H1 (cell line): ENCODE results near the gene ZSCAN22. TPM values are rescaled to one million over a fixed set of nuclear protein-coding genes. Genes with fewer than 3 reads are reported as not detected.

Source experiments
- BRCA1 ChIP-seq: IDR thresholded peaks from 2 replicates; pipeline ENCODE4 v1.6.1; 2012; ENCODE audit warnings: low read depth, low read length, improper control_type of control experiment
- CHD2 ChIP-seq: IDR thresholded peaks from 2 replicates; pipeline ENCODE4 v1.6.1; 2012; ENCODE audit warnings: low read length, improper control_type of control experiment
- EP300 ChIP-seq, 2 experiments: IDR thresholded peaks; 1 replicate in 1 of 2; 2 replicates in 1 of 2; pipeline ENCODE4 v1.6.1; 2011 to 2012; ENCODE audit warnings: low read depth in 2 of 2, low read length in 2 of 2, mild to moderate bottlenecking in 2 of 2, borderline replicate concordance in 1 of 2, inconsistent platforms in 1 of 2, moderate library complexity in 1 of 2
- FOSL1 ChIP-seq: IDR thresholded peaks from 2 replicates; pipeline ENCODE4 v1.6.1; 2011; ENCODE audit warnings: mild to moderate bottlenecking, low read depth, low read length, moderate library complexity; ENCODE audit not compliant: insufficient read depth
- GTF2F1 ChIP-seq: IDR thresholded peaks from 2 replicates; pipeline ENCODE4 v1.6.1; 2012; ENCODE audit warnings: low read depth, low read length, improper control_type of control experiment, borderline replicate concordance
- HDAC2 ChIP-seq, 2 experiments: fragments of 300-600 bp in 1 of 2; sonication (generic) in 1 of 2; IDR thresholded peaks; 2 replicates each; pipeline ENCODE4 v1.6.1; 2011 to 2012; ENCODE audit warnings: low read depth in 2 of 2, low read length in 2 of 2, mild to moderate bottlenecking in 2 of 2, moderate library complexity in 2 of 2, borderline replicate concordance in 1 of 2, inconsistent platforms in 1 of 2
- JUND ChIP-seq: IDR thresholded peaks from 2 replicates; pipeline ENCODE4 v1.6.1; 2011; ENCODE audit warnings: mild to moderate bottlenecking, improper control_type of control experiment, low read length
- KDM1A ChIP-seq: fragments of 200-600, 300-600 bp; sonication (generic); IDR thresholded peaks from 2 replicates; pipeline ENCODE4 v1.7.1; 2016; ENCODE audit warnings: mild to moderate bottlenecking, low read length, borderline replicate concordance
- KDM4A ChIP-seq: IDR thresholded peaks from one replicate; pipeline ENCODE4 v1.7.1; 2012; ENCODE audit warnings: low read depth, mild to moderate bottlenecking, moderate library complexity, low read length, inconsistent platforms; ENCODE audit not compliant: severe bottlenecking
- KDM5A ChIP-seq: fragments of 200-600 bp; IDR thresholded peaks from 2 replicates; pipeline ENCODE4 v1.7.1; 2012; ENCODE audit warnings: mild to moderate bottlenecking, low read length, inconsistent platforms, mixed read lengths
- PHF8 ChIP-seq: fragments of 200-600 bp; sonication (generic); conservative IDR thresholded peaks from 2 replicates; pipeline ENCODE4 v1.7.1; 2012; ENCODE audit warnings: low read depth, mild to moderate bottlenecking, inconsistent platforms, low read length, moderate library complexity
- POLR2A ChIP-seq, 2 experiments: IDR thresholded peaks; 1 replicate in 1 of 2; 2 replicates in 1 of 2; pipeline ENCODE4 v1.6.1; 2011; ENCODE audit warnings: low read depth in 2 of 2, low read length in 2 of 2, mild to moderate bottlenecking in 2 of 2; ENCODE audit errors: control extremely low read depth in 1 of 2
- POLR2AphosphoS5 ChIP-seq: IDR thresholded peaks from 2 replicates; pipeline ENCODE4 v1.6.1; 2011; ENCODE audit warnings: low read depth, low read length
- RNF2 ChIP-seq: fragments of 200-900, 300-1000 bp; sonication (generic); IDR thresholded peaks from 2 replicates; pipeline ENCODE4 v1.7.1; 2016; ENCODE audit warnings: borderline replicate concordance, low read depth, mild to moderate bottlenecking, antibody characterized with exemption, low read length; ENCODE audit not compliant: poor library complexity, severe bottlenecking; ENCODE audit errors: missing control alignments
- SIN3A ChIP-seq, 2 experiments: IDR thresholded peaks in 1 of 2; conservative IDR thresholded peaks in 1 of 2; 2 replicates each; pipeline ENCODE4 v1.6.1; 2011 to 2012; ENCODE audit warnings: low read length in 2 of 2, improper control_type of control experiment in 1 of 2, low read depth in 1 of 2, mild to moderate bottlenecking in 1 of 2
- SRF ChIP-seq: IDR thresholded peaks from 2 replicates; pipeline ENCODE4 v1.6.1; 2011; ENCODE audit warnings: mild to moderate bottlenecking, low read depth, low read length, moderate library complexity
- TEAD4 ChIP-seq: IDR thresholded peaks from 2 replicates; pipeline ENCODE4 v1.6.1; 2012; ENCODE audit warnings: low read depth, low read length, inconsistent platforms, mixed read lengths
- polyA plus RNA-seq, 7 experiments: library from polyadenylated mRNA; depleted of rRNA in 3 of 7; stranded (reverse) in 5 of 7; unstranded in 2 of 7; fragments of >200 nt in 5 of 7; fragments of 200-250 nt in 2 of 7; gene quantifications; 1 replicate in 5 of 7; 2 replicates in 1 of 7; 4 replicates in 1 of 7; pipeline versions ENCODE4 v1.2.1 to v1.2.3, GENCODE V29; 2011 to 2013; ENCODE audit warnings: missing spikeins in 2 of 7, mixed read lengths in 2 of 7
- total RNA-seq: library from RNA; stranded (reverse); fragmentation: NEBNext Ultra II Directional; extraction: Animal tissue kit (Norgen Biotek cat#: 25700); gene quantifications from 2 replicates; pipeline ENCODE4 v1.2.1, GENCODE V29; 2021
- TF ChIP-seq, protein P1 (sequence below): IDR thresholded peaks from 2 replicates; pipeline ENCODE4 v1.6.1; 2012; ENCODE audit warnings: inconsistent platforms
- TF ChIP-seq, protein P2 (sequence below): IDR thresholded peaks from 2 replicates; pipeline ENCODE4 v1.6.1; 2012; ENCODE audit warnings: inconsistent platforms

ZSCAN22 gene
- total and polyA plus RNA-seq, 2 of the 8 experiments (the other 6 are each of a cell fraction or from before 2014, with no cell fraction given), result 3.2 to 3.3 TPM

DNA sequence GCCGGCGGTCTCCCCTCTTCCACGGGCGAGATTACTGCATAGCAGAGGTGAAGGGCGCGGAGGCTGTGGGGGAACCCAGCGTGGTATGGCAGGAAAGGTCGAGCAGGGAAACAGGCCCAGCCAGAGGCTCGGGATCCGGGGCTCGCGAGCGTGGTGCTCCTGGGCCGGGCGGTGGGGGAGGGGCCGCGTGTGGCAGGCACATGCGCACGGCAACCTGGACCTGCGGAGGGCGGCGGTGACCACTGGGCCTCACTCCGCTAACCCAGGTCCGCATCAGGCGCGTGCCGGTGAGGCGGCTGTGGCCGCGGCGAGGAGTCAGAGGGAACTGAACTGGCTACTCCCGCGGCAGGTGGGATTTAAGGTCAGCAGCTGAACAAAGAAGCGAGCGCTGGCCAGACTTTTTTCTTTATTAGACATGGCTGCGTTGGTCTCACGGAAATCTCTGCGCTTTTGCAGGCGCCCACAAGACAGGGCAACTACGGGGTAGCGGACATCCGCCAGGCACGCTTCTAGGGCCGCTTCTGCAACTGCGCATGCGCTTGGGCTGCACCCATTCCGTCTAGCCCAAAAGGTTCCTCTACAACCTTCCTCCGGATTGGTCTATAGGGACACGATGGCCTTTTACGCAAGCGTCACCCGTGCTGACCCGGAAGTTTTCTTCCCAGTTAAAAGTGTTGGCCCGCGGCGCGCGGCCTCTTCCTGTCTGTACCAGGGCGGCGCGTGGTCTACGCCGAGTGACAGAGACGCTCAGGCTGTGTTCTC is 60.0 kb downstream of the ZSCAN22 start, which contains the start of gene RPS5 (continued):
- TF ChIP-seq SRF (no peak), GTF2F1 (peak; percentile 88; the same call in 1 of the 2 replicates), KDM5A (no peak), FOSL1 (no peak), JUND (no peak), SIN3A (conservative IDR thresholded peaks at IDR 0.05 in 1 of 2, IDR thresholded peaks at IDR 0.05 in 1 of 2; ENCODE audit: low read depth in 1 of 2, low read length in 2 of 2) (peak; percentile 76 to 93; a peak in 2 of 4 replicates), RNF2 (peak; percentile 40), BRCA1 (no peak), HDAC2 (IDR thresholded peaks at IDR 0.05; ENCODE audit: borderline replicate concordance in 1 of 2, low read depth in 2 of 2, low read length in 2 of 2) (0 out of 4 replicates have a peak, but pooled peaks of 1 of the 2 experiments have one; percentile 72), KDM1A (no peak), KDM4A (peak; percentile 83), POLR2A (IDR thresholded peaks at IDR 0.05; ENCODE audit: control extremely low read depth in 1 of 2, low read depth in 2 of 2, low read length in 2 of 2) (peak; percentile 53 to 93), TEAD4 (no peak), PHF8 (peak; percentile 78), POLR2AphosphoS5 (peak; percentile 85), CHD2 (peak; percentile 67), EP300 (IDR thresholded peaks at IDR 0.05; ENCODE audit: borderline replicate concordance in 1 of 2, low read depth in 2 of 2, low read length in 2 of 2) (no peak)
- TF ChIP-seq, protein P1, sequence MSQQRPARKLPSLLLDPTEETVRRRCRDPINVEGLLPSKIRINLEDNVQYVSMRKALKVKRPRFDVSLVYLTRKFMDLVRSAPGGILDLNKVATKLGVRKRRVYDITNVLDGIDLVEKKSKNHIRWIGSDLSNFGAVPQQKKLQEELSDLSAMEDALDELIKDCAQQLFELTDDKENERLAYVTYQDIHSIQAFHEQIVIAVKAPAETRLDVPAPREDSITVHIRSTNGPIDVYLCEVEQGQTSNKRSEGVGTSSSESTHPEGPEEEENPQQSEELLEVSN, result peak; percentile 77
- TF ChIP-seq, protein P2, sequence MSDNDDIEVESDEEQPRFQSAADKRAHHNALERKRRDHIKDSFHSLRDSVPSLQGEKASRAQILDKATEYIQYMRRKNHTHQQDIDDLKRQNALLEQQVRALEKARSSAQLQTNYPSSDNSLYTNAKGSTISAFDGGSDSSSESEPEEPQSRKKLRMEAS, result peak; percentile 98
